ENCODE measurements around the gene MIDN. TPM values are rescaled to one million over a fixed set of nuclear protein-coding genes. Genes with fewer than 3 reads are reported as not detected.
"Not testable (repeated sequence)": the region's sequence is repeated elsewhere in the genome, so short reads cannot be mapped to it uniquely, and the experiment has no call there.

MIDN gene
- total and polyA plus RNA-seq, 8 donors: 17.0 to 118 (median 33.2) TPM

GRCh38 chr19:1206150-1206863 lies 42.1 kb upstream of the MIDN start:
- H3K9me3 ChIP-seq: no peaks in the 10 kb centered on the region
- peak in 1 of 2 donors; percentile 41 for DNase-seq
- peak overlapping the region; percentile 73 to 91 (median 80) for H3K4me3 ChIP-seq
- no peak for TF ChIP-seq EP300 (IDR thresholded peaks at IDR 0.05)
- no peak for TF ChIP-seq POLR2A (IDR thresholded peaks at IDR 0.05)
- no peak for TF ChIP-seq POLR2AphosphoS5 (IDR thresholded peaks at IDR 0.05)
- no peak for TF ChIP-seq CTCF (IDR thresholded peaks at IDR 0.05)
- peaks cover 4 to 5% (median 4%) of the 10 kb centered on the region in 4 donors for H3K36me3 ChIP-seq
- H3K27ac ChIP-seq: peak overlapping the region; percentile 77 to 90 (median 86)
- WGBS, 5 donors: 0 to 1% (median 1%) methylated on average over 29 to 78 of the region's 78 CpGs
- H3K27me3 ChIP-seq: no peaks in the 10 kb centered on the region
- H3K4me1 ChIP-seq: peaks cover 48 to 74% (median 69%) of the 10 kb centered on the region in 4 donors
- intact Hi-C loops (cut with DNase I; ENCODE audit: low total_unique reads): no loop called here

GRCh38 chr19:1206864-1207450 lies 41.4 kb upstream of the MIDN start:
- TF ChIP-seq CTCF (IDR thresholded peaks at IDR 0.05) (no peak), EP300 (IDR thresholded peaks at IDR 0.05) (no peak), POLR2AphosphoS5 (IDR thresholded peaks at IDR 0.05) (no peak), POLR2A (IDR thresholded peaks at IDR 0.05) (no peak)
- no peaks in the 10 kb centered on the region for H3K9me3 ChIP-seq
- peak overlapping the region; percentile 73 to 91 (median 80) for H3K4me3 ChIP-seq
- intact Hi-C loops (cut with DNase I; ENCODE audit: low total_unique reads): no loop called here
- peaks cover 49 to 81% (median 75%) of the 10 kb centered on the region in 4 donors for H3K4me1 ChIP-seq
- peaks cover 4 to 10% (median 5%) of the 10 kb centered on the region in 4 donors for H3K36me3 ChIP-seq
- H3K27ac ChIP-seq: peak overlapping the region; percentile 77 to 90 (median 86)
- peak in 1 of 2 donors; percentile 56 for DNase-seq
- H3K27me3 ChIP-seq: no peaks in the 10 kb centered on the region
- 0 to 2% (median 1%) methylated on average over 34 to 38 of the region's 38 CpGs for WGBS, 5 donors

- peak in 1 of 7 experiments; percentile 5 for TF ChIP-seq CTCF (IDR thresholded peaks at IDR 0.05)
- TF ChIP-seq POLR2AphosphoS5 (IDR thresholded peaks at IDR 0.05): peak in 2 of 3 donors; percentile 24 to 55
- intact Hi-C loops (cut with DNase I; ENCODE audit: low total_unique reads); H3K27me3 ChIP-seq; H3K9me3 ChIP-seq: not testable (repeated sequence)
- Histone ChIP-seq H3K4me1 (peaks cover 48 to 86% (median 78%) of the 10 kb centered on the region in 4 donors), H3K36me3 (peaks cover 5 to 10% (median 9%) of the 10 kb centered on the region in 4 donors), H3K27ac (peak overlapping the region; percentile 77 to 90 (median 86)), H3K4me3 (peak overlapping the region in 2 of 4 donors; percentile 18 to 91)
- 23 to 43% (median 34%) methylated on average over 10 of the region's 10 CpGs for WGBS, 5 donors
- DNase-seq: peak; percentile 78 to 90
These were observed 39.6 kb upstream of the MIDN start for GRCh38 chr19:1208830-1209229.

- Histone ChIP-seq H3K27me3 (no peaks in the 10 kb centered on the region), H3K9me3 (no peaks in the 10 kb centered on the region), H3K36me3 (peaks cover 5 to 10% (median 9%) of the 10 kb centered on the region in 4 donors), H3K4me1 (peaks cover 55 to 86% (median 81%) of the 10 kb centered on the region in 4 donors), H3K27ac (peak overlapping the region; percentile 11 to 90 (median 86)), H3K4me3 (peak overlapping the region in 1 of 4 donors; percentile 13)
- TF ChIP-seq POLR2AphosphoS5 (IDR thresholded peaks at IDR 0.05) (no peak), CTCF (IDR thresholded peaks at IDR 0.05) (no peak), EP300 (IDR thresholded peaks at IDR 0.05) (no peak), POLR2A (IDR thresholded peaks at IDR 0.05) (no peak)
- no peak for DNase-seq
- intact Hi-C loops (cut with DNase I; ENCODE audit: low total_unique reads): no loop called here
- WGBS, 5 donors: 80 to 95% (median 93%) methylated on average over 13 of the region's 13 CpGs
These were observed 38.2 kb upstream of the MIDN start for GRCh38 chr19:1210227-1210538.
